Measurements from ENCODE around the gene CCDC3.

The CCDC3 gene

GRCh38 chr10:12975906-12976305, 25.6 kb downstream of the CCDC3 start:
- CTCF ChIA-PET: no interaction called here
- no peak for TF ChIP-seq CTCF (conservative IDR thresholded peaks at IDR 0.05; ENCODE audit: low read depth)
- no peak for DNase-seq (ENCODE audit: low spot score)
- POLR2A ChIA-PET (ENCODE audit: low non-redundant PET): no interaction called here
- H3K27ac ChIP-seq: no peak overlapping the region

- TF ChIP-seq CTCF (conservative IDR thresholded peaks at IDR 0.05; ENCODE audit: low read depth): no peak
- no peak for DNase-seq (ENCODE audit: low spot score)
- H3K27ac ChIP-seq: no peak overlapping the region
- ChIA-PET POLR2A (ENCODE audit: low non-redundant PET) (no interaction called here), CTCF (interaction anchor here (0.6 kb wide), 2 partner anchors 97 to 193 kb away, joined by 3 read pairs; no protein-coding TSS in a partner anchor)
These were observed 26.2 kb downstream of the CCDC3 start for GRCh38 chr10:12975266-12975665.

- DNase-seq (ENCODE audit: low spot score): no peak
- ChIA-PET POLR2A (ENCODE audit: low non-redundant PET) (no interaction called here), CTCF (interaction anchor here (0.6 kb wide), 2 partner anchors 96 to 192 kb away, joined by 3 read pairs; no protein-coding TSS in a partner anchor)
- H3K27ac ChIP-seq: no peak overlapping the region
- no peak for TF ChIP-seq CTCF (conservative IDR thresholded peaks at IDR 0.05; ENCODE audit: low read depth)
These were observed 26.9 kb downstream of the CCDC3 start for GRCh38 chr10:12974491-12975199.

GRCh38 chr10:12974078-12974477, 27.4 kb downstream of the CCDC3 start:
- ChIA-PET POLR2A (ENCODE audit: low non-redundant PET) (no interaction called here), CTCF (no interaction called here)
- no peak for TF ChIP-seq CTCF (conservative IDR thresholded peaks at IDR 0.05; ENCODE audit: low read depth)
- no peak overlapping the region for H3K27ac ChIP-seq
- DNase-seq (ENCODE audit: low spot score): no peak

- DNase-seq (ENCODE audit: low spot score): no peak
- H3K27ac ChIP-seq: no peak overlapping the region
- CTCF ChIA-PET: interaction anchor here (1.0 kb wide), 1 partner anchor 467 kb away, joined by 4 read pairs; no protein-coding TSS in a partner anchor
- POLR2A ChIA-PET (ENCODE audit: low non-redundant PET): no interaction called here
- TF ChIP-seq CTCF (conservative IDR thresholded peaks at IDR 0.05; ENCODE audit: low read depth): no peak
These were observed 28.3 kb downstream of the CCDC3 start for GRCh38 chr10:12973149-12973718.

GRCh38 chr10:12972146-12972545, 29.4 kb downstream of the CCDC3 start:
- no peak overlapping the region for H3K27ac ChIP-seq
- ChIA-PET POLR2A (ENCODE audit: low non-redundant PET) (no interaction called here), CTCF (no interaction called here)
- TF ChIP-seq CTCF (conservative IDR thresholded peaks at IDR 0.05; ENCODE audit: low read depth): no peak
- no peak for DNase-seq (ENCODE audit: low spot score)
